ENCODE results near the gene MSANTD7. TPM values are rescaled to one million over a fixed set of nuclear protein-coding genes. Genes with fewer than 3 reads are reported as not detected.

Gene MSANTD7
- total and polyA plus RNA-seq, 10 of the 15 experiments (the other 5 are each of a cell fraction or from before 2014, with no cell fraction given) = 3.5 to 22.8 (median 18.5) TPM

DNA sequence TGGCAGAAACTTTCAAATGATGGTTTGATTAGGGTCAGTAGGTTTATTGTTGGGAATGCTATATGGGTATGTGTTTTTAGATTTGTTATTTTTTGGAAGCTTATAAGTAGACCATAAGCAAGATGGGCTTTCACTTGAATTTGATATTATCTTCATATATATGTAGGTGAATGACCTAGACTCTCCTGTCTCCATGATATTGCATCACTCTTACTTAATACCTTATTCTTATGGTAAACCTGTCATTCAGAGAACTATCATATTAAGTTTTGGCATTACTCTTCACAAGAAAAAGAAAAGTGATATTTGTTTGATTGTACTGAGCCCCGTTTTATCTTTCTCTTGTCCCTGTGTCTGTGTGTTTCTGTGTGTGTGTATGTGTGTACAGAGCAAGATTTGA is 17.3 kb downstream of the MSANTD7 start:
- Histone ChIP-seq H3K4me3 (no peak overlapping the region), H4K20me1 (ENCODE audit: control insufficient read depth, insufficient read depth) (no peaks in the 10 kb centered on the region), H3K27me3 (replicated peaks in 1 of 2; ENCODE audit: control insufficient read depth in 2 of 2, insufficient read depth in 2 of 2, low read length in 1 of 2) (no peaks in the 10 kb centered on the region), H3K27ac (ENCODE audit: control insufficient read depth, insufficient read depth) (no peak overlapping the region), H3K9me3 (replicated peaks; ENCODE audit: control insufficient read depth, insufficient read depth, low read length) (no peaks in the 10 kb centered on the region), H2AFZ (ENCODE audit: control insufficient read depth, low read depth, low read length) (no peak overlapping the region), H3K4me2 (ENCODE audit: control insufficient read depth, insufficient read depth) (no peak overlapping the region), H3K9ac (ENCODE audit: control insufficient read depth, insufficient read depth, low read length) (no peak overlapping the region), H3K36me3 (ENCODE audit: control insufficient read depth in 2 of 2, insufficient read depth in 2 of 2, low read length in 1 of 2) (peaks cover 4 to 10% of the 10 kb centered on the region in 2 experiments; a peak in 3 of 4 replicates), H3K4me1 (ENCODE audit: control insufficient read depth, insufficient read depth, low read length) (no peaks in the 10 kb centered on the region), H3K79me2 (ENCODE audit: control insufficient read depth, insufficient read depth, low read length) (no peaks in the 10 kb centered on the region)
- TF ChIP-seq SUZ12 (IDR thresholded peaks at IDR 0.05; ENCODE audit: unreplicated experiment) = no peak
- no peak for TF ChIP-seq JUNB (IDR thresholded peaks at IDR 0.05)
- no peak for TF ChIP-seq ZBED1 (IDR thresholded peaks at IDR 0.05; ENCODE audit: borderline replicate concordance)
- TF ChIP-seq TAF1 (IDR thresholded peaks at IDR 0.05; ENCODE audit: borderline replicate concordance, low read depth, low read length) = no peak
- ATAC-seq = no peak
- in situ Hi-C loops (cut with MboI) (no loop called here), intact Hi-C loops (cut with micrococcal nuclease; ENCODE audit: unreplicated experiment) (no loop called here)
- CTCF ChIA-PET = interaction anchor here (1.3 kb wide), 1 partner anchor 116 kb away, joined by 3 read pairs; no protein-coding TSS in a partner anchor
- WGBS (ENCODE audit: insufficient coverage, insufficient replicate concordance, low lambda C conversion rate, missing lambda C conversion rate) = 100% methylated on average over 1 of the region's 1 CpG
- POLR2A ChIA-PET = interaction anchor here (0.5 to 0.7 kb wide), 2 partner anchors 8 to 241 kb away, joined by 3 to 4 read pairs; no protein-coding TSS in a partner anchor
- SMC1A ChIA-PET (ENCODE audit: uncharacterized antibody, unreplicated experiment) = interaction anchor here (0.9 to 1.5 kb wide), 2 partner anchors 15 to 18 kb away, joined by 3 read pairs; no protein-coding TSS in a partner anchor
- DNase-seq (ENCODE audit: low read depth, low spot score) = no peak
- BruUV-seq (replicated peaks) = no TSS peak
- RAD21 ChIA-PET (ENCODE audit: unreplicated experiment) = no interaction called here
- no peak for FAIRE-seq

DNA sequence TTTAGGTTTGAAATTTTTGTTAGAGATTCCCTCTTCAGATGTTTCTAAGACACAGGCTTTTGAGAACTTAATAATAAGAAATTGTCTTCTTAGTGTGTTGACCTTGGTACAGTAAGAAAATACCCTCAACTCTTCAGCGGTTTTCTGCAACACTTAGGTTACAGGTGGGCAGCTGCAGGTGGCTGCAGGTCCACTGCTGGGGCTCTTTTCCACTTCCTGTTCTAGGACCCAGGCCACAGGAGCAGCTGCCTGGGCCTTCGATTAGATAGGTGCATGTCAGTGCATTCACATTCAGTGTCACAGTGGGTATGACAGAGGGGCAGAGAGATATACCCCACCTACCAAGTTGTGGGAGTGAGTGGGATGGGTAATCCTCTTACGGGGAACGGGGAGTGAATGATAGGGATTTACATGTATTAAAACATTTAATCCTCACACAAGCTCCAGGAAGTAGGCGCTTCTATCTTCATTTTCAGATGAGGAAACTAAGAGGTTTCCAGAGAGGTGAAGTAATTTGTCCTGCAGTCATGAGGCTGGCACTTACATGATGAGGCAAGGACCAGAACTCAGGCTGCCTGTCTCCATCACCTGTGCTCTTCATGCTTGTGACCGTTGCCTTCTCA is 20.3 kb downstream of the MSANTD7 start:
- ChIA-PET RAD21 (ENCODE audit: unreplicated experiment) (no interaction called here), SMC1A (ENCODE audit: uncharacterized antibody, unreplicated experiment) (interaction anchor here (1.3 to 1.5 kb wide), 2 partner anchors 11 kb away, joined by 3 read pairs; no protein-coding TSS in a partner anchor), POLR2A (interaction anchor here (0.6 kb wide), 1 partner anchor 1492 kb away, joined by 3 read pairs; no protein-coding TSS in a partner anchor), CTCF (interaction anchor here (1.2 kb wide), 1 partner anchor 15 kb away, joined by 3 read pairs; no protein-coding TSS in a partner anchor)
- Histone ChIP-seq H3K79me2 (ENCODE audit: control insufficient read depth, insufficient read depth, low read length) (no peaks in the 10 kb centered on the region), H3K9ac (ENCODE audit: control insufficient read depth, insufficient read depth, low read length) (no peak overlapping the region), H3K27ac (ENCODE audit: control insufficient read depth, insufficient read depth) (no peak overlapping the region), H3K4me2 (ENCODE audit: control insufficient read depth, insufficient read depth) (no peak overlapping the region), H3K27me3 (replicated peaks in 1 of 2; ENCODE audit: control insufficient read depth in 2 of 2, insufficient read depth in 2 of 2, low read length in 1 of 2) (no peaks in the 10 kb centered on the region), H4K20me1 (ENCODE audit: control insufficient read depth, insufficient read depth) (no peaks in the 10 kb centered on the region), H3K4me3 (no peak overlapping the region), H3K4me1 (ENCODE audit: control insufficient read depth, insufficient read depth, low read length) (no peaks in the 10 kb centered on the region), H3K36me3 (ENCODE audit: control insufficient read depth in 2 of 2, insufficient read depth in 2 of 2, low read length in 1 of 2) (peaks cover 8 to 11% of the 10 kb centered on the region in 2 experiments), H3K9me3 (replicated peaks; ENCODE audit: control insufficient read depth, insufficient read depth, low read length) (no peaks in the 10 kb centered on the region), H2AFZ (ENCODE audit: control insufficient read depth, low read depth, low read length) (no peak overlapping the region)
- ATAC-seq (no peak), FAIRE-seq (no peak), DNase-seq (ENCODE audit: low read depth, low spot score) (no peak)
- no peak for TF ChIP-seq RUNX3 (IDR thresholded peaks at IDR 0.05; ENCODE audit: low read length)
- TF ChIP-seq, protein P1, sequence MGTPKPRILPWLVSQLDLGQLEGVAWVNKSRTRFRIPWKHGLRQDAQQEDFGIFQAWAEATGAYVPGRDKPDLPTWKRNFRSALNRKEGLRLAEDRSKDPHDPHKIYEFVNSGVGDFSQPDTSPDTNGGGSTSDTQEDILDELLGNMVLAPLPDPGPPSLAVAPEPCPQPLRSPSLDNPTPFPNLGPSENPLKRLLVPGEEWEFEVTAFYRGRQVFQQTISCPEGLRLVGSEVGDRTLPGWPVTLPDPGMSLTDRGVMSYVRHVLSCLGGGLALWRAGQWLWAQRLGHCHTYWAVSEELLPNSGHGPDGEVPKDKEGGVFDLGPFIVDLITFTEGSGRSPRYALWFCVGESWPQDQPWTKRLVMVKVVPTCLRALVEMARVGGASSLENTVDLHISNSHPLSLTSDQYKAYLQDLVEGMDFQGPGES (IDR thresholded peaks at IDR 0.05) = no peak
- TF ChIP-seq ATF7 (IDR thresholded peaks at IDR 0.05; ENCODE audit: low read depth) = no peak
- TF ChIP-seq CBX3 (IDR thresholded peaks at IDR 0.05; ENCODE audit: borderline replicate concordance, low read depth) = no peak
- no peak for TF ChIP-seq SUPT20H (IDR thresholded peaks at IDR 0.05; ENCODE audit: borderline replicate concordance, control insufficient read depth, low read depth, low read length)
- no peak for TF ChIP-seq SREBF2 (IDR thresholded peaks at IDR 0.05; ENCODE audit: low read length)
- no peak for TF ChIP-seq EP300 (IDR thresholded peaks at IDR 0.05; ENCODE audit: borderline replicate concordance in 1 of 2, control insufficient read depth in 1 of 2, low read depth in 2 of 2, low read length in 2 of 2)
- no peak for TF ChIP-seq HDAC6 (IDR thresholded peaks at IDR 0.05; ENCODE audit: unreplicated experiment)
- TF ChIP-seq BRCA1 (IDR thresholded peaks at IDR 0.05; ENCODE audit: low read depth, low read length) = no peak
- TF ChIP-seq RELA (IDR thresholded peaks at IDR 0.05; ENCODE audit: borderline replicate concordance, partially characterized antibody) = no peak
- no peak for TF ChIP-seq CHD2 (IDR thresholded peaks at IDR 0.05; ENCODE audit: borderline replicate concordance, low read depth, low read length)
- intact Hi-C loops (cut with micrococcal nuclease; ENCODE audit: unreplicated experiment) = no loop called here
- WGBS (ENCODE audit: insufficient coverage, insufficient replicate concordance, low lambda C conversion rate, missing lambda C conversion rate) = 91% methylated on average over 6 of the region's 6 CpGs
- BruUV-seq (replicated peaks) = no TSS peak
- in situ Hi-C loops (cut with MboI) = no loop called here

Data from GM12878 (cell line).